ENCODE results near the gene UCHL1.

GRCh38 chr4:41305476-41305875 is 48.7 kb downstream of the UCHL1 start:
- no peak for TF ChIP-seq POLR2AphosphoS5 (IDR thresholded peaks at IDR 0.05; ENCODE audit: low read depth, low read length)
- TF ChIP-seq, protein P1, sequence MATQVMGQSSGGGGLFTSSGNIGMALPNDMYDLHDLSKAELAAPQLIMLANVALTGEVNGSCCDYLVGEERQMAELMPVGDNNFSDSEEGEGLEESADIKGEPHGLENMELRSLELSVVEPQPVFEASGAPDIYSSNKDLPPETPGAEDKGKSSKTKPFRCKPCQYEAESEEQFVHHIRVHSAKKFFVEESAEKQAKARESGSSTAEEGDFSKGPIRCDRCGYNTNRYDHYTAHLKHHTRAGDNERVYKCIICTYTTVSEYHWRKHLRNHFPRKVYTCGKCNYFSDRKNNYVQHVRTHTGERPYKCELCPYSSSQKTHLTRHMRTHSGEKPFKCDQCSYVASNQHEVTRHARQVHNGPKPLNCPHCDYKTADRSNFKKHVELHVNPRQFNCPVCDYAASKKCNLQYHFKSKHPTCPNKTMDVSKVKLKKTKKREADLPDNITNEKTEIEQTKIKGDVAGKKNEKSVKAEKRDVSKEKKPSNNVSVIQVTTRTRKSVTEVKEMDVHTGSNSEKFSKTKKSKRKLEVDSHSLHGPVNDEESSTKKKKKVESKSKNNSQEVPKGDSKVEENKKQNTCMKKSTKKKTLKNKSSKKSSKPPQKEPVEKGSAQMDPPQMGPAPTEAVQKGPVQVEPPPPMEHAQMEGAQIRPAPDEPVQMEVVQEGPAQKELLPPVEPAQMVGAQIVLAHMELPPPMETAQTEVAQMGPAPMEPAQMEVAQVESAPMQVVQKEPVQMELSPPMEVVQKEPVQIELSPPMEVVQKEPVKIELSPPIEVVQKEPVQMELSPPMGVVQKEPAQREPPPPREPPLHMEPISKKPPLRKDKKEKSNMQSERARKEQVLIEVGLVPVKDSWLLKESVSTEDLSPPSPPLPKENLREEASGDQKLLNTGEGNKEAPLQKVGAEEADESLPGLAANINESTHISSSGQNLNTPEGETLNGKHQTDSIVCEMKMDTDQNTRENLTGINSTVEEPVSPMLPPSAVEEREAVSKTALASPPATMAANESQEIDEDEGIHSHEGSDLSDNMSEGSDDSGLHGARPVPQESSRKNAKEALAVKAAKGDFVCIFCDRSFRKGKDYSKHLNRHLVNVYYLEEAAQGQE (IDR thresholded peaks at IDR 0.05; ENCODE audit: insufficient read depth in 1 of 2, low read depth in 2 of 2, low read length in 1 of 2) = no peak
- TF ChIP-seq, protein P2, sequence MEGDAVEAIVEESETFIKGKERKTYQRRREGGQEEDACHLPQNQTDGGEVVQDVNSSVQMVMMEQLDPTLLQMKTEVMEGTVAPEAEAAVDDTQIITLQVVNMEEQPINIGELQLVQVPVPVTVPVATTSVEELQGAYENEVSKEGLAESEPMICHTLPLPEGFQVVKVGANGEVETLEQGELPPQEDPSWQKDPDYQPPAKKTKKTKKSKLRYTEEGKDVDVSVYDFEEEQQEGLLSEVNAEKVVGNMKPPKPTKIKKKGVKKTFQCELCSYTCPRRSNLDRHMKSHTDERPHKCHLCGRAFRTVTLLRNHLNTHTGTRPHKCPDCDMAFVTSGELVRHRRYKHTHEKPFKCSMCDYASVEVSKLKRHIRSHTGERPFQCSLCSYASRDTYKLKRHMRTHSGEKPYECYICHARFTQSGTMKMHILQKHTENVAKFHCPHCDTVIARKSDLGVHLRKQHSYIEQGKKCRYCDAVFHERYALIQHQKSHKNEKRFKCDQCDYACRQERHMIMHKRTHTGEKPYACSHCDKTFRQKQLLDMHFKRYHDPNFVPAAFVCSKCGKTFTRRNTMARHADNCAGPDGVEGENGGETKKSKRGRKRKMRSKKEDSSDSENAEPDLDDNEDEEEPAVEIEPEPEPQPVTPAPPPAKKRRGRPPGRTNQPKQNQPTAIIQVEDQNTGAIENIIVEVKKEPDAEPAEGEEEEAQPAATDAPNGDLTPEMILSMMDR (IDR thresholded peaks at IDR 0.05) = no peak
